ENCODE data around the gene JDP2.

The JDP2 gene

GRCh38 chr14:75425446-75425845 is 2.4 kb upstream of the JDP2 start:
- DNase-seq (ENCODE audit: extremely low read depth, low read depth): no peak
- TF ChIP-seq CTCF (IDR thresholded peaks at IDR 0.05; ENCODE audit: low read depth, low read length): no peak

- no peak for DNase-seq (ENCODE audit: extremely low read depth, low read depth)
- TF ChIP-seq CTCF (IDR thresholded peaks at IDR 0.05; ENCODE audit: low read depth, low read length): no peak
These were observed 1.3 kb upstream of the JDP2 start for GRCh38 chr14:75426332-75427125.

- no peak for TF ChIP-seq CTCF (IDR thresholded peaks at IDR 0.05; ENCODE audit: low read depth, low read length)
- no peak for DNase-seq (ENCODE audit: extremely low read depth, low read depth)
These were observed 718 bp upstream of the JDP2 start for GRCh38 chr14:75427126-75427481.

GRCh38 chr14:75428230-75429104 is 645 bp downstream of the JDP2 start:
- no peak for DNase-seq (ENCODE audit: extremely low read depth, low read depth)
- TF ChIP-seq CTCF (IDR thresholded peaks at IDR 0.05; ENCODE audit: low read depth, low read length): no peak

GRCh38 chr14:75429562-75429961 is 1.7 kb downstream of the JDP2 start:
- no peak for TF ChIP-seq CTCF (IDR thresholded peaks at IDR 0.05; ENCODE audit: low read depth, low read length)
- DNase-seq (ENCODE audit: extremely low read depth, low read depth): no peak

GRCh38 chr14:75430116-75430515 is 2.3 kb downstream of the JDP2 start:
- TF ChIP-seq CTCF (IDR thresholded peaks at IDR 0.05; ENCODE audit: low read depth, low read length): no peak
- no peak for DNase-seq (ENCODE audit: extremely low read depth, low read depth)

- DNase-seq (ENCODE audit: extremely low read depth, low read depth): peak; percentile 31
- no peak for TF ChIP-seq CTCF (IDR thresholded peaks at IDR 0.05; ENCODE audit: low read depth, low read length)
These were observed 2.7 kb downstream of the JDP2 start for GRCh38 chr14:75430526-75430925.

Measured in AG09319 (cell line).